ENCODE measurements around the gene NEK11.

NEK11 gene

GRCh38 chr3:131091768-131092167 is 65.1 kb downstream of the NEK11 start:
- no peak for TF ChIP-seq CTCF (IDR thresholded peaks at IDR 0.05; ENCODE audit: borderline replicate concordance, control extremely low read depth, extremely low read depth, insufficient read depth, missing control alignments)
- in situ Hi-C loops (cut with MboI; ENCODE audit: low sequenced_read_pairs, unreplicated experiment), result no loop called here
- no peak for DNase-seq (ENCODE audit: low spot score)

GRCh38 chr3:131107637-131108433 is 81.2 kb downstream of the NEK11 start:
- DNase-seq (ENCODE audit: low spot score), result no peak
- in situ Hi-C loops (cut with MboI; ENCODE audit: low sequenced_read_pairs, unreplicated experiment), result no loop called here
- TF ChIP-seq CTCF (IDR thresholded peaks at IDR 0.05; ENCODE audit: borderline replicate concordance, control extremely low read depth, extremely low read depth, insufficient read depth, missing control alignments), result no peak

- in situ Hi-C loops (cut with MboI; ENCODE audit: low sequenced_read_pairs, unreplicated experiment), result no loop called here
- no peak for DNase-seq (ENCODE audit: low spot score)
- no peak for TF ChIP-seq CTCF (IDR thresholded peaks at IDR 0.05; ENCODE audit: borderline replicate concordance, control extremely low read depth, extremely low read depth, insufficient read depth, missing control alignments)
Measured at GRCh38 chr3:131109156-131109555, 82.5 kb downstream of the NEK11 start.

DNA sequence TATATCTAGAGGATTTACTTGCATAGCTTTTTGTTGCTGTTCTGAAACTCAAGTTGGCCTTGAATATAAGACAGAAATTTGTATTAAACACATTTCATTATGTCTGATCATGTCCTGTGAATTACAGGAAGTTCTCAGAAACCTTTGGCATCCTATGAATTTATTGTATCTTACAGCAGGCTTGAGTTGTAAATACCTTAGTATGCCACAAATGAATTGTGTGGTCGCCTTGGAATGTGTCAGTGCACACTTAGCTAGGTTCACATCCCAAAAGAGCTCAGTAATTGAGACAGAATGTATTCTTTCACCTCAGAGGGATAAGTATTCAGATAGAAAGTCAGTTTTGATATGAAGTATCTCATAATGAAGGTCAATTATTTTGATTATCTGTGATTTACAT is 83.4 kb downstream of the NEK11 start:
- no peak for DNase-seq (ENCODE audit: low spot score)
- no peak for TF ChIP-seq CTCF (IDR thresholded peaks at IDR 0.05; ENCODE audit: borderline replicate concordance, control extremely low read depth, extremely low read depth, insufficient read depth, missing control alignments)
- in situ Hi-C loops (cut with MboI; ENCODE audit: low sequenced_read_pairs, unreplicated experiment), result no loop called here

GRCh38 chr3:131114256-131114655 is 87.6 kb downstream of the NEK11 start:
- no peak for TF ChIP-seq CTCF (IDR thresholded peaks at IDR 0.05; ENCODE audit: borderline replicate concordance, control extremely low read depth, extremely low read depth, insufficient read depth, missing control alignments)
- no peak for DNase-seq (ENCODE audit: low spot score)
- in situ Hi-C loops (cut with MboI; ENCODE audit: low sequenced_read_pairs, unreplicated experiment), result no loop called here

- no peak for TF ChIP-seq CTCF (IDR thresholded peaks at IDR 0.05; ENCODE audit: borderline replicate concordance, control extremely low read depth, extremely low read depth, insufficient read depth, missing control alignments)
- in situ Hi-C loops (cut with MboI; ENCODE audit: low sequenced_read_pairs, unreplicated experiment), result no loop called here
Measured at GRCh38 chr3:131125684-131126083, 99.0 kb downstream of the NEK11 start.

More at GRCh38 chr3:131125684-131126083, 99.0 kb downstream of the NEK11 start:
- no peak for DNase-seq (ENCODE audit: low spot score)
